GM15510 (cell line): ENCODE data around the gene ZNF688.

ENCODE experiments used
- POLR2A ChIP-seq: IDR thresholded peaks from 3 replicates; pipeline ENCODE4 v1.6.1; 2011; ENCODE audit warnings: borderline replicate concordance; ENCODE audit not compliant: insufficient read length; ENCODE audit errors: extremely low read depth

The ZNF688 gene

GRCh38 chr16:30546115-30546514 is 25.4 kb downstream of the ZNF688 start:
- no peak for TF ChIP-seq POLR2A

GRCh38 chr16:30543067-30543466 is 28.4 kb downstream of the ZNF688 start:
- no peak for TF ChIP-seq POLR2A

- no peak for TF ChIP-seq POLR2A
These were observed 29.8 kb downstream of the ZNF688 start for GRCh38 chr16:30541502-30542329.

GRCh38 chr16:30539000-30539964 is 32.2 kb downstream of the ZNF688 start:
- no peak for TF ChIP-seq POLR2A

- peak; percentile 63 for TF ChIP-seq POLR2A
These were observed 35.7 kb downstream of the ZNF688 start for GRCh38 chr16:30535777-30536190.

- TF ChIP-seq POLR2A, result no peak
These were observed 36.3 kb downstream of the ZNF688 start for GRCh38 chr16:30535106-30535776.

GRCh38 chr16:30534368-30535105 is 37.0 kb downstream of the ZNF688 start, which contains the start of gene ZNF747:
Gene ZNF747, minus strand, starts transcription at chr16:30534858. Its CDS starts 179 bp downstream, at chr16:30534679.
- TF ChIP-seq POLR2A, result peak; percentile 78

- TF ChIP-seq POLR2A, result no peak
These were observed 37.7 kb downstream of the ZNF688 start for GRCh38 chr16:30533748-30534367.

- no peak for TF ChIP-seq POLR2A
These were observed 38.4 kb downstream of the ZNF688 start for GRCh38 chr16:30533146-30533522.

- TF ChIP-seq POLR2A, result no peak
These were observed 39.0 kb downstream of the ZNF688 start for GRCh38 chr16:30532285-30533145.

- TF ChIP-seq POLR2A, result no peak
These were observed 41.1 kb downstream of the ZNF688 start for GRCh38 chr16:30530163-30531037.
